HG03097 (cell line): ENCODE results near the gene ALG14.
A peak's percentile ranks its signal among the peaks of the same experiment; 100 is the strongest.

ENCODE experiments used
- ATAC-seq: cut with Tn5 transposase; IDR thresholded peaks from one replicate; pipeline ENCODE4 v1.9.1; 2021; ENCODE audit not compliant: unreplicated experiment, low FRiP score

ALG14 gene

GRCh38 chr1:94935476-94935875 is 137.3 kb downstream of the ALG14 start:
- no peak for ATAC-seq

- no peak for ATAC-seq
These were observed 137.7 kb downstream of the ALG14 start for GRCh38 chr1:94935034-94935433.

GRCh38 chr1:94934551-94934950 is 138.2 kb downstream of the ALG14 start:
- no peak for ATAC-seq

GRCh38 chr1:94931254-94931841 is 141.4 kb downstream of the ALG14 start:
- no peak for ATAC-seq

- ATAC-seq = no peak
These were observed 143.2 kb downstream of the ALG14 start for GRCh38 chr1:94929351-94930217.

GRCh38 chr1:94928293-94928939 is 144.3 kb downstream of the ALG14 start:
- ATAC-seq = no peak

- no peak for ATAC-seq
These were observed 145.2 kb downstream of the ALG14 start for GRCh38 chr1:94927405-94928175.

GRCh38 chr1:94926915-94927404 is 145.8 kb downstream of the ALG14 start, which contains the start of gene CNN3:
Gene CNN3, minus strand, starts transcription at chr1:94927110. Its CDS starts 216 bp downstream, at chr1:94926894.
- ATAC-seq = peak; percentile 89

- peak; percentile 18 for ATAC-seq
These were observed 146.4 kb downstream of the ALG14 start for GRCh38 chr1:94926126-94926914.

- ATAC-seq = no peak
These were observed 147.1 kb downstream of the ALG14 start for GRCh38 chr1:94925561-94926125.

GRCh38 chr1:94925004-94925403 is 147.7 kb downstream of the ALG14 start:
- no peak for ATAC-seq
